MCF 10A (cell line): Measurements from ENCODE around the gene POLA1. TPM values are rescaled to one million over a fixed set of nuclear protein-coding genes. Genes with fewer than 3 reads are reported as not detected.
A peak's percentile ranks its signal among the peaks of the same experiment; 100 is the strongest.

ENCODE experiments used
- BruUV-seq: library from RNA; stranded (reverse); fragments of 400-500 nt; replicated peaks from 2 replicates; lab custom pipeline; 2021; lab: Mats Ljungman, UMichigan
- CTCF ChIA-PET: fragments of 300-600 bp; sonication (Branson Sonifier 250); formaldehyde crosslinking; extraction: SDS; loops from one replicate; lab custom pipeline; 2021; ENCODE audit warnings: antibody characterized with exemption, inconsistent platforms; lab: Yijun Ruan, JAX
- POLR2A ChIA-PET: fragments of 300-600, 350-650 bp; sonication (Branson Sonifier 250); formaldehyde crosslinking; extraction: SDS; loops from one replicate; lab custom pipeline; 2020; ENCODE audit warnings: antibody characterized with exemption, inconsistent platforms; lab: Yijun Ruan, JAX
- DNase-seq: peaks from one replicate; pipeline ENCODE4 v3.0.0-alpha.2; 2018; ENCODE audit not compliant: unreplicated experiment
- H3K27ac Mint-ChIP-seq: one replicate; pipeline ENCODE4 v1.8.0; 2022; ENCODE audit warnings: mild to moderate bottlenecking, low read depth, mixed read lengths; ENCODE audit not compliant: unreplicated experiment
- H3K27me3 Mint-ChIP-seq: one replicate; pipeline ENCODE4 v1.8.0; 2022; ENCODE audit warnings: mixed read lengths; ENCODE audit not compliant: insufficient read depth, unreplicated experiment
- H3K36me3 Mint-ChIP-seq: one replicate; pipeline ENCODE4 v1.8.0; 2022; ENCODE audit warnings: mild to moderate bottlenecking, moderate library complexity, mixed read lengths; ENCODE audit not compliant: insufficient read depth, unreplicated experiment
- H3K4me1 Mint-ChIP-seq: one replicate; pipeline ENCODE4 v1.8.0; 2022; ENCODE audit warnings: mixed read lengths; ENCODE audit not compliant: insufficient read depth, unreplicated experiment
- H3K4me3 Mint-ChIP-seq: one replicate; pipeline ENCODE4 v1.8.0; 2022; ENCODE audit warnings: mild to moderate bottlenecking, moderate library complexity, mixed read lengths; ENCODE audit not compliant: unreplicated experiment
- H3K9me3 Mint-ChIP-seq: one replicate; pipeline ENCODE4 v1.8.0; 2022; ENCODE audit warnings: mixed read lengths; ENCODE audit not compliant: unreplicated experiment
- CTCF ChIP-seq: fragments of 200-600 bp; IDR thresholded peaks from one replicate; pipeline ENCODE4 v1.8.0; 2022; ENCODE audit warnings: antibody characterized with exemption, mild to moderate bottlenecking; ENCODE audit not compliant: unreplicated experiment
- intact Hi-C: fragments of 100-400 bp; cut with micrococcal nuclease; formaldehyde crosslinking; loops from 2 replicates; pipeline ENCODE4 v1.14.1; 2022
- total RNA-seq: library from RNA; stranded (reverse); gene quantifications from 2 replicates; pipeline ENCODE4 v1.2.3, GENCODE V29; 2022

Gene POLA1
- total RNA-seq, 1 experiment from 2014 or later, result 9.8 TPM

GRCh38 chrX:24851289-24851688 is 157.6 kb downstream of the POLA1 start:
- H3K4me1 Mint-ChIP-seq, result no peaks in the 10 kb centered on the region
- intact Hi-C loops, result no loop called here
- no peak overlapping the region for H3K4me3 Mint-ChIP-seq
- H3K9me3 Mint-ChIP-seq, result no peaks in the 10 kb centered on the region
- CTCF ChIA-PET, result interaction anchor here (3.0 to 8.5 kb wide), 2 partner anchors 12 to 292 kb away, joined by 22 to 62 read pairs; no protein-coding TSS in a partner anchor
- no peak overlapping the region for H3K27ac Mint-ChIP-seq
- H3K36me3 Mint-ChIP-seq, result peaks cover 10% of the 10 kb centered on the region
- BruUV-seq, result no TSS peak
- DNase-seq, result no peak
- peaks cover 15% of the 10 kb centered on the region for H3K27me3 Mint-ChIP-seq
- no peak for TF ChIP-seq CTCF
- POLR2A ChIA-PET, result interaction anchor here (1.0 kb wide), 1 partner anchor 12 kb away, joined by 3 read pairs; no protein-coding TSS in a partner anchor

- Mint-ChIP-seq H3K36me3 (peaks cover 6% of the 10 kb centered on the region), H3K27me3 (peaks cover 15% of the 10 kb centered on the region), H3K9me3 (no peaks in the 10 kb centered on the region), H3K4me1 (no peaks in the 10 kb centered on the region), H3K27ac (no peak overlapping the region), H3K4me3 (no peak overlapping the region)
- CTCF ChIA-PET, result interaction anchor here (0.6 to 8.5 kb wide), 3 partner anchors 12 to 409 kb away, joined by 3 to 62 read pairs (median 22); no protein-coding TSS in a partner anchor
- no peak for TF ChIP-seq CTCF
- intact Hi-C loops, result no loop called here
- BruUV-seq, result no TSS peak
- POLR2A ChIA-PET, result no interaction called here
- no peak for DNase-seq
These were observed 158.1 kb downstream of the POLA1 start for GRCh38 chrX:24851780-24852179.

- intact Hi-C loops, result no loop called here
- CTCF ChIA-PET, result interaction anchor here (0.9 to 3.2 kb wide), 4 partner anchors 11 to 310 kb away, joined by 3 to 15 read pairs (median 5); no protein-coding TSS in a partner anchor
These were observed 164.5 kb downstream of the POLA1 start for GRCh38 chrX:24858004-24858746.

More at GRCh38 chrX:24858004-24858746, 164.5 kb downstream of the POLA1 start:
- Mint-ChIP-seq H3K4me3 (no peak overlapping the region), H3K27me3 (peaks cover 17% of the 10 kb centered on the region), H3K27ac (no peak overlapping the region), H3K4me1 (peaks cover 5% of the 10 kb centered on the region), H3K9me3 (no peaks in the 10 kb centered on the region), H3K36me3 (peaks cover 6% of the 10 kb centered on the region)
- TF ChIP-seq CTCF, result no peak
- peak; percentile 73 for DNase-seq
- POLR2A ChIA-PET, result interaction anchor here (1.1 kb wide), 1 partner anchor 18 kb away, joined by 3 read pairs; no protein-coding TSS in a partner anchor
- no TSS peak for BruUV-seq
